ENCODE data around the gene LYL1.

Gene LYL1

GRCh38 chr19:13099073-13099999, 3.3 kb downstream of the LYL1 start:
- Histone ChIP-seq H3K27me3 (replicated peaks) (no peaks in the 10 kb centered on the region), H3K27ac (no peak overlapping the region), H3K36me3 (replicated peaks) (no peaks in the 10 kb centered on the region), H3K4me3 (ENCODE audit: low read depth, low read length) (no peak overlapping the region)
- in situ Hi-C loops (cut with HindIII; ENCODE audit: low pct_ligation_motif_present, low sequenced_read_pairs), result no loop called here
- no peak for DNase-seq
- TF ChIP-seq CTCF (IDR thresholded peaks at IDR 0.05; ENCODE audit: low read depth, low read length, missing control alignments), result no peak

- H3K36me3 ChIP-seq (replicated peaks), result no peaks in the 10 kb centered on the region
- in situ Hi-C loops (cut with HindIII; ENCODE audit: low pct_ligation_motif_present, low sequenced_read_pairs), result no loop called here
- TF ChIP-seq CTCF (IDR thresholded peaks at IDR 0.05; ENCODE audit: low read depth, low read length, missing control alignments), result no peak
- no peaks in the 10 kb centered on the region for H3K27me3 ChIP-seq (replicated peaks)
- no peak overlapping the region for H3K27ac ChIP-seq
- no peak for DNase-seq
- no peak overlapping the region for H3K4me3 ChIP-seq (ENCODE audit: low read depth, low read length)
Measured at GRCh38 chr19:13098277-13099072, 4.2 kb downstream of the LYL1 start.

- H3K4me3 ChIP-seq (ENCODE audit: low read depth, low read length), result no peak overlapping the region
- H3K27me3 ChIP-seq (replicated peaks), result no peaks in the 10 kb centered on the region
- in situ Hi-C loops (cut with HindIII; ENCODE audit: low pct_ligation_motif_present, low sequenced_read_pairs), result no loop called here
- no peak for DNase-seq
- no peak for TF ChIP-seq CTCF (IDR thresholded peaks at IDR 0.05; ENCODE audit: low read depth, low read length, missing control alignments)
- no peaks in the 10 kb centered on the region for H3K36me3 ChIP-seq (replicated peaks)
- no peak overlapping the region for H3K27ac ChIP-seq
Measured at GRCh38 chr19:13097463-13098258, 5.0 kb downstream of the LYL1 start.

- TF ChIP-seq CTCF (IDR thresholded peaks at IDR 0.05; ENCODE audit: low read depth, low read length, missing control alignments), result no peak
- in situ Hi-C loops (cut with HindIII; ENCODE audit: low pct_ligation_motif_present, low sequenced_read_pairs), result no loop called here
- H3K36me3 ChIP-seq (replicated peaks), result no peaks in the 10 kb centered on the region
- no peak overlapping the region for H3K27ac ChIP-seq
- DNase-seq, result no peak
- no peak overlapping the region for H3K4me3 ChIP-seq (ENCODE audit: low read depth, low read length)
- H3K27me3 ChIP-seq (replicated peaks), result no peaks in the 10 kb centered on the region
Measured at GRCh38 chr19:13097033-13097462, 5.6 kb downstream of the LYL1 start.

GRCh38 chr19:13095934-13096927, 6.4 kb downstream of the LYL1 start:
- in situ Hi-C loops (cut with HindIII; ENCODE audit: low pct_ligation_motif_present, low sequenced_read_pairs), result no loop called here
- Histone ChIP-seq H3K27me3 (replicated peaks) (no peaks in the 10 kb centered on the region), H3K27ac (no peak overlapping the region), H3K36me3 (replicated peaks) (no peaks in the 10 kb centered on the region), H3K4me3 (ENCODE audit: low read depth, low read length) (no peak overlapping the region)
- no peak for DNase-seq
- TF ChIP-seq CTCF (IDR thresholded peaks at IDR 0.05; ENCODE audit: low read depth, low read length, missing control alignments), result peak; percentile 42
